Measurements from ENCODE around the gene IL1R2.

Gene IL1R2

GRCh38 chr2:102022884-102023539, 31.3 kb downstream of the IL1R2 start:
- no peak for DNase-seq (ENCODE audit: low read depth)

- no peak for DNase-seq (ENCODE audit: low read depth)
Observed at GRCh38 chr2:102024410-102024809, 32.6 kb downstream of the IL1R2 start.

GRCh38 chr2:102025016-102025501, 33.3 kb downstream of the IL1R2 start:
- no peak for DNase-seq (ENCODE audit: low read depth)

GRCh38 chr2:102025583-102026267, 34.0 kb downstream of the IL1R2 start:
- DNase-seq (ENCODE audit: low read depth), result no peak

GRCh38 chr2:102027036-102027980, 35.5 kb downstream of the IL1R2 start:
- DNase-seq (ENCODE audit: low read depth), result no peak

- DNase-seq (ENCODE audit: low read depth), result no peak
Observed at GRCh38 chr2:102028470-102028869, 36.7 kb downstream of the IL1R2 start.

- no peak for DNase-seq (ENCODE audit: low read depth)
Observed at GRCh38 chr2:102029405-102029804, 37.6 kb downstream of the IL1R2 start.

- no peak for DNase-seq (ENCODE audit: low read depth)
Observed at GRCh38 chr2:102029952-102030351, 38.2 kb downstream of the IL1R2 start.

GRCh38 chr2:102030502-102030854, 38.7 kb downstream of the IL1R2 start:
- no peak for DNase-seq (ENCODE audit: low read depth)

- no peak for DNase-seq (ENCODE audit: low read depth)
Observed at GRCh38 chr2:102030855-102031527, 39.2 kb downstream of the IL1R2 start.

- no peak for DNase-seq (ENCODE audit: low read depth)
Observed at GRCh38 chr2:102032368-102033030, 40.7 kb downstream of the IL1R2 start.

- no peak for DNase-seq (ENCODE audit: low read depth)
Observed at GRCh38 chr2:102033031-102033749, 41.4 kb downstream of the IL1R2 start.

- no peak for DNase-seq (ENCODE audit: low read depth)
Observed at GRCh38 chr2:102033750-102034682, 42.3 kb downstream of the IL1R2 start.

GRCh38 chr2:102034683-102035548, 43.2 kb downstream of the IL1R2 start:
- no peak for DNase-seq (ENCODE audit: low read depth)

GRCh38 chr2:102037681-102038080, 45.9 kb downstream of the IL1R2 start:
- DNase-seq (ENCODE audit: low read depth), result no peak

- DNase-seq (ENCODE audit: low read depth), result no peak
Observed at GRCh38 chr2:102040229-102040628, 48.5 kb downstream of the IL1R2 start.

GRCh38 chr2:102041351-102041750, 49.6 kb downstream of the IL1R2 start:
- no peak for DNase-seq (ENCODE audit: low read depth)

GRCh38 chr2:102042196-102043081, 50.7 kb downstream of the IL1R2 start:
- DNase-seq (ENCODE audit: low read depth), result no peak
